LNCaP clone FGC (cell line): ENCODE results near the gene IL11RA.

ENCODE experiments used
- DNase-seq: peaks from one replicate; pipeline ENCODE4 v3.0.0-alpha.2; 2011; ENCODE audit warnings: low read depth
- H3K4me3 ChIP-seq: 2 replicates; pipeline ENCODE4 v1.5.1; 2011; ENCODE audit warnings: mild to moderate bottlenecking, low read depth, low read length, control low read depth
- TF ChIP-seq, protein P1 (sequence below): IDR thresholded peaks from 2 replicates; pipeline ENCODE4 v1.5.1; 2012; ENCODE audit warnings: mild to moderate bottlenecking; ENCODE audit not compliant: control insufficient read depth, insufficient read depth; ENCODE audit errors: extremely low read depth

Gene IL11RA

GRCh38 chr9:34611251-34611810, 40.7 kb upstream of the IL11RA start:
- TF ChIP-seq, protein P1, sequence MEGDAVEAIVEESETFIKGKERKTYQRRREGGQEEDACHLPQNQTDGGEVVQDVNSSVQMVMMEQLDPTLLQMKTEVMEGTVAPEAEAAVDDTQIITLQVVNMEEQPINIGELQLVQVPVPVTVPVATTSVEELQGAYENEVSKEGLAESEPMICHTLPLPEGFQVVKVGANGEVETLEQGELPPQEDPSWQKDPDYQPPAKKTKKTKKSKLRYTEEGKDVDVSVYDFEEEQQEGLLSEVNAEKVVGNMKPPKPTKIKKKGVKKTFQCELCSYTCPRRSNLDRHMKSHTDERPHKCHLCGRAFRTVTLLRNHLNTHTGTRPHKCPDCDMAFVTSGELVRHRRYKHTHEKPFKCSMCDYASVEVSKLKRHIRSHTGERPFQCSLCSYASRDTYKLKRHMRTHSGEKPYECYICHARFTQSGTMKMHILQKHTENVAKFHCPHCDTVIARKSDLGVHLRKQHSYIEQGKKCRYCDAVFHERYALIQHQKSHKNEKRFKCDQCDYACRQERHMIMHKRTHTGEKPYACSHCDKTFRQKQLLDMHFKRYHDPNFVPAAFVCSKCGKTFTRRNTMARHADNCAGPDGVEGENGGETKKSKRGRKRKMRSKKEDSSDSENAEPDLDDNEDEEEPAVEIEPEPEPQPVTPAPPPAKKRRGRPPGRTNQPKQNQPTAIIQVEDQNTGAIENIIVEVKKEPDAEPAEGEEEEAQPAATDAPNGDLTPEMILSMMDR: 0 out of 2 replicates have a peak, but pooled peaks have one; percentile 8
- peak overlapping the region; percentile 97 for H3K4me3 ChIP-seq
- no peak for DNase-seq

GRCh38 chr9:34611811-34612787, 39.9 kb upstream of the IL11RA start, which contains the start of gene RPP25L:
TSS of gene RPP25L (minus strand) at chr9:34612097. CDS start at chr9:34611296, 801 bp downstream.
- TF ChIP-seq, protein P1: no peak
- peak; percentile 35 for DNase-seq
- peak within 1 kb of the TSS; percentile 97 for H3K4me3 ChIP-seq

GRCh38 chr9:34612788-34613390, 39.1 kb upstream of the IL11RA start:
- peak overlapping the region; percentile 97 for H3K4me3 ChIP-seq
- TF ChIP-seq, protein P1: peak; percentile 83
- DNase-seq: no peak

DNA sequence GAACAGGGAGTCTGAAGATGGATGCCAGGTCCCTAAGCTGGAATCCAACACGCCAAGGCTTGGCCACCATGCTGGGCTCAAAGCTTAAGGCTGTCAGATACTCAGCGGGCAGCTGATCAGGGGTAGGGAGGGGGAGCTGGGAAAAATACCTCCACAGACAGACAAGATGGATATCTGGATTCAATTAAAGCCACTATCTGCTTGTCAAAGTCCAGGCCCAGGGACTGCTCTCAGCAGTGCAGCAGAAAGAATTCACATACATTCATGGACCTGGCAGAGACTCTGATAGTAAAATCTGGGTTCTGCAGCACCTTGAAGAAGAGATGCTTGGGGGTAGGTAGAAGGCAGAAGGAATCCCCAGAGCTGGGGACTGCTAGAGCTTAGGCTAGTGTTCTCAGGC, 36.9 kb upstream of the IL11RA start:
- TF ChIP-seq, protein P1: no peak
- DNase-seq: no peak

GRCh38 chr9:34620061-34620994, 31.7 kb upstream of the IL11RA start, which contains the start of gene DCTN3:
TSS of gene DCTN3 (minus strand) at chr9:34620495. CDS start at chr9:34620464, 31 bp downstream.
- peak; percentile 86 for DNase-seq
- peak within 1 kb of the TSS; percentile 100 for H3K4me3 ChIP-seq

More for the DNA sequence above, 36.9 kb upstream of the IL11RA start:
- no peak overlapping the region for H3K4me3 ChIP-seq

More at GRCh38 chr9:34620061-34620994, 31.7 kb upstream of the IL11RA start, which contains the start of gene DCTN3:
- TF ChIP-seq, protein P1: no peak
